ENCODE data around the gene IP6K3.

Gene IP6K3

DNA sequence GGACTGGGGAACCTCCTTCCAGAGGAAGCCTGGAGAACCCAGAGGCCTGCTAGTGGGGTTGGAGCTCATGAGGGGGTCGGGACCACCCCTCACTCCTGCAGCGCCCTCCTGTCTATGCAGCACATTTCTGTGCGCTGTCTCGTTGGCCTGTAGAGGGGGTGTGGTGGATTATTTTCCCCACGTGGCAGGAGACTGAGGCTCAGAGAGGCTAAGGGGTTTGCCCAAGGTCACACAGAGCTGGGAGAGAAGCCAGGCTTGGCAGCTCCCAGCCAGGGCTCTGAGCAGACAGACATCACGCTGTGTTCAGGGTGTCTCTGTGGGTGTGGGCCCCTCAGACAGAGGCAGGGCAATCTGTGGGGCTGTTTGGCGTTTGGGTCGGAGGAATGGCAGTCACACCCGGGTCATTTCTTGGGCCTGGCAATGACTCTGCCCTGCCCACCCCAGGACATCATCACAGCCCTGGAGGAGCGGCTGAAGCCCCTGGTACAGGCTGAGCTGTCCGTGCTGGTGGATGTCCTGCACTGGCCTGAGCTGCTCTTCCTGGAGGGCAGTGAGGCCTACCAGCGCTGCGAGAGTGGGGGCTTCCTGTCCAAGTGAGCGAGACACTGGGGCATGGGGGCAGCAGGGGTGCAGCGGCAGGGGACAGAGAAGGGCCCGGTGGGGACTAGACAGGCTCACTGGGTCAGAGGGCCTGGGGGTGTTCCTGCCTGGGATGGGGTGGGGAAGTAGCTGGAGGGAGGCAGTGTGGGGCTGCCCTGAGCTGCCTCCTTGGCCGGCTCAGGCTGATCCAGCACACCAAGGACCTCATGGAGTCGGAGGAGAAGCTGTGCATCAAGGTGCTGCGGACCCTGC, 62.9 kb downstream of the IP6K3 start:
- DNase-seq (ENCODE audit: low read depth): no peak
- H3K4me3 ChIP-seq (ENCODE audit: low read depth, low read length): no peak overlapping the region

DNA sequence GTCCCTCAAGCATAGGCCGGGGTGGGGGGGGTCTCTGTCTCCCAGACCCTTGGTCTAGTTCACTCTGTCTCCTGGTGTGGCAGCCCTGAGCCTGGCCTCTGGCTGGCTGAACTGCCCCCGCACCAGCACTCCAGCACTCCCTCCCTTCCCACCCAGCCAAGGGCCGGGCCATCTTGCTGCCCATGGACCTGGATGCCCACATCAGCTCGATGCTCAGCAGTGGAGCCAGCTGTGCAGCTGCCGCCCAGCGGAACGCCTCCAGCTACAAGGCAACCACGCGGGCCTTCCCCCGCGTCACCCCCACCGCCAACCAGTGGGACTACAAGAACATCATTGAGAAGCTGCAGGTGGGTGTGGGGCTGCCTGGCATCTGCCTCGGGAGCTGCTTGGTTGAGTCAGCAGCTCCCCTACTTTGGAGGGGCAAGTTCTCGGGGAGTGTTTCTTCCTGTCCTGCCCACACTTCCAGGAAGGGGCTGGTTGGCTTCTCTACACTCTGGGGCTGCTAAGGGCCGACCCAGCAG, 63.6 kb downstream of the IP6K3 start:
- H3K4me3 ChIP-seq (ENCODE audit: low read depth, low read length): no peak overlapping the region
- DNase-seq (ENCODE audit: low read depth): no peak

DNA sequence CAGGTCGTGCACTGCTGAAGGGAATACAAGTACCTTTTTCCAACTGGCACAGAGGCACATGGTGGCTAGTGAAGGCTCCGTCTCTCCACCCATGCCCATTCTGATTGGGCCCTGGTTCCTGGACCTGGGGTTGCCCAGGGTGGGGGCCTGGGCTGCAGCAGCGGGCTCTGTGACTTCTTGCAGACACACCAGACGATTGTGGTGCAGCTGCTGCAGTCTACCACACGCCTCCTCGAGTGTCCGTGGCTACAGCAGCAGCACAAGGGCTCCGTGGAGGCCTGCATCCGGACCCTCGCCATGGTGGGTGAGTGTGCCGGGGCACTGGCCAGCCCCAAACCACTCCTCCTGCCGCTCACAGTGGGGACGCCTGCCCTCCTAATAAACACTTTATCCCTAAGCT, 64.4 kb downstream of the IP6K3 start:
- H3K4me3 ChIP-seq (ENCODE audit: low read depth, low read length): no peak overlapping the region
- DNase-seq (ENCODE audit: low read depth): no peak

DNA sequence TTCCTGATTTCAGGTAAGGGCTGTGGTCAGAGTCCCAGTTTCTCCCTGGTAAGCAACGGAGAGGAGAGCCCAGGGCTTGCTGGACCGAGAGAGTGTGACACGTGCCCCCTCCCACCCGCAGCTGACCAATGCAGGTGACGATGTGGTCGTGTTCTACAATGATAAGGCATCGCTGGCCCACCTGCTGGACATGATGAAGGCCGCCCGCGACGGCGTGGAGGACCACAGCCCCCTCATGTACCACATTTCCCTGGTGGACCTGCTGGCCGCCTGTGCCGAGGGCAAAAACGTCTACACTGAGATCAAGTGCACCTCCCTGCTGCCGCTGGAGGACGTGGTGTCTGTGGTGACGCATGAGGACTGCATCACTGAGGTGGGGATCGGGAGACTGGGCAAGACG, 66.9 kb downstream of the IP6K3 start:
- no peak overlapping the region for H3K4me3 ChIP-seq (ENCODE audit: low read depth, low read length)
- no peak for DNase-seq (ENCODE audit: low read depth)

DNA sequence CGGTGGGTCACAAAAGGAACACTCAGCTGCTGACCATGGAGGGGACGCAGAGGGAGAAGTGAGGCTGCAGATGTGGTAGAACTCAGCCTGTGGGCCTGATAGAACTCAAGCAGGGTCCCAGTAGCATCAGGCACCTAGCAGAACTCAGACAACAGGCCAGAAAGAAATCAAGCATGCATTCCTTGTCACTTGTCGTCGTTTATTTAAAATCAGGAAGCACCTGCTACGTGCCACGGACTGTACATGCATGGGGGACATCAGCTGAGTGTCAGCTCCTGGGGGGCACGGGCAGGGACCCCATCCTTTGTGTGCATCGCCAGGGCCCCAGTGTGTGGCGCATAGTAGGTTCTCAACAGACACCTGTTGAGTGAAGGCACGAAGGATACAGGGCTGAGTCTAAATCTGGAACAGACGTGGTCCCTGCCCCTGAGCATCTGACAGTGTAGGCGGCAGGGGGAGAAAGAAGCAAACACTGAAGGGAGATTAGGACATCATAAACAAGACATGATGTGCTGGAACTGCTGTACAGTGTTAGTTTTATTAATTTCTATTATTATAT, 67.7 kb downstream of the IP6K3 start:
- no peak overlapping the region for H3K4me3 ChIP-seq (ENCODE audit: low read depth, low read length)
- DNase-seq (ENCODE audit: low read depth): no peak

DNA sequence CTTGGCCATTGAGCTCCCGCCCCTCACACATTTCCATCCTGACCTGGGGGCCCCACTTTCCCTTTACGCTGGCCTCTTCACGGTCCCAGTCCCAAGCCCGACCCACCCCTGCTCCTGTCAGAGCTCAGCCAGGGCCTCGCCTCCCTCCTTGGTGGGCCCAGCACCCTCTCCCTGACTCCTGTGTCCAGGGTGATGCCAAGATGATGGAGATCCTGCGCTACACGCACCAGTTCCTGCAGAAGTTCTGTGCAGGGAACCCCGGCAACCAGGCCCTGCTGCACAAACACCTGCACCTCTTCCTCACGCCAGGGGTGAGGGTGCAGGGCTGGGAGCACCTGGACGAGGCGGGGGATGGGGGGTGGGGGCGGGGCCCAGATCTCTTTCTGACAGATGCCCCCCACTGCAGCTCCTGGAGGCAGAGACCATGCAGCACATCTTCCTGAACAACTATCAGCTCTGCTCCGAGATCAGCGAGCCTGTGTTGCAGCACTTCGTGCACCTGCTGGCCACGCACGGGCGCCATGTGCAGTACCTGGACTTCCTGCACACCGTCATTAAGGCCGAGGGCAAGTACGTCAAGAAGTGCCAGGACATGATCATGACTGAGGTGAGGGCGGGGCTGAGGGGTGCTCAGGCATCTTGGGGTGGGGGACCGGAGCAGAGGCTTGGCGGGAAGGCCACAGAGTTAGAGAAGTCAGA, 68.3 kb downstream of the IP6K3 start:
- DNase-seq (ENCODE audit: low read depth): no peak

DNA sequence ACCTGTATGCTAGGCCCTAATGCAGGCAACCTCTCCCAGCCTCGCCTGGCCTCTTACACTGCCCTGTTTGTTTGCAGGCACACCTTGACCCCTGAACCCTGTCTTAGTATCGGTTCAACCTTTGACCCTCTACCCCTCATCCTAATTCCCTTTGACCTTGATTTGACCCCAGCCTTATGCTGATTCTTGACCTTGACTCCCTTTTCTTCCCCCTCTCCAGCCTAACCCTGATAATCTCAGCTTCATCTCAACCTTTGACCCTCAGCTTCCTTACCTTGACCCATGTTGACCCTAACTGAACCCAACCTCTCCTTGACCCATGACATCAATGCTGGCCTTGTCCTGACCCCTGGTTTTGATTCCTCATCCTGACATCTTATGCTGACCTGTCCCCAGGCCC, 69.0 kb downstream of the IP6K3 start:
- no peak for DNase-seq (ENCODE audit: low read depth)
- H3K4me3 ChIP-seq (ENCODE audit: low read depth, low read length): no peak overlapping the region

More for the DNA sequence above, 68.3 kb downstream of the IP6K3 start:
- no peak overlapping the region for H3K4me3 ChIP-seq (ENCODE audit: low read depth, low read length)

DNA sequence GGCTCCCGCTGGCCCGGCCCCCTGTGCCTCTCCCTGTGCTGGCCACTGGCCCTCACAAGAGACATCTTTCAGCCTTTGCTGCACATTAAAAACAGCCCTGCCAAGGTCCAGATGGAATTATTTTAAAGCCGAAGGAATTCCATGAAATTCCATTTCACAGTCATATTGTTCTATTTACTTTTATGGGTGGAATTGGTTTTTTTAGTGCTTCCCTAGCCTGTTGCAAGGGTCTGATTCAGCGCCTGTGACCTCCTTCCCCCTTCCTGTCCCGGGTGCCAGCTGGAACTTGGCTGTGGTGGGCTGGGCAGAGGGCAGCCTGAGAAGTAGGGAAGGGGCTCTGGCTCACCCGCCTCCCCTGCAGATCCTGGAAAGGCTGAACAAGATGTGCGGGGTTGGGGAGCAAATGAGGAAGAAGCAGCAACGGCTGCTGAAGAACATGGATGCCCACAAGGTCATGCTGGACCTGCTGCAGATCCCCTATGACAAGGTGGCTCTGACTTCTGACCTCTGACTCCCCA, 69.5 kb downstream of the IP6K3 start:
- H3K4me3 ChIP-seq (ENCODE audit: low read depth, low read length): no peak overlapping the region
- DNase-seq (ENCODE audit: low read depth): no peak

DNA sequence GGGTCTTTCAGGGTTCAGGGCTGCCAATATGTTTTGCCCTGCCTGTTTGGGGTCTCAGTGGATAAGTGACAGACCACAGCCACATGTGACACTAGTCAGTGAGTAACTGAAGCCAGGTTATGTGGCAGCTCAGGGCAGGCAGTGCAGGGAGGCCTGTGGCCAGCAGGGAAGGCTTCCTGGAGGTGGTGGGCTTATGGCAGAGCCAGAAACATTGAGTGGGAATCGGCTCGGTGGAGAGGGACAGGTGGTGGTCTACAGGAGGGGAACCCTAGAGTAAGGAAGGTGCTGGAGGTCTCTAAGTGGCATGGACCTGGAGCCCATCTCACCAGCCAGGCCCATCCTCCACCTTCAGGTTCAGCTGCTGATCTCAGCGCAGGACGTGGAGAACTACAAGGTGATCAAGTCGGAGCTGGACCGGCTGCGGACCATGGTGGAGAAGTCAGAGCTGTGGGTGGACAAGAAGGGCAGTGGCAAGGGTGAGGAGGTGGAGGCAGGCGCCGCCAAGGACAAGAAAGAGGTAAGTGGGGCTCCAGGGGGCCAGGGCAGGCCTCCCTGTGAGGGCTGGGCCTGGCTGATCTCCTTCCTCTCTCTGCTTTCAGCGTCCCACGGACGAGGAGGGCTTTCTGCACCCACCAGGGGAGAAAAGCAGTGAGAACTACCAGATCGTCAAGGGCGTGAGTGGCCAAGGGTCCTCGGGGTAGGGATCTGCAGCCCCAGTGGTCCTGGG, 70.1 kb downstream of the IP6K3 start:
- no peak for DNase-seq (ENCODE audit: low read depth)
- H3K4me3 ChIP-seq (ENCODE audit: low read depth, low read length): no peak overlapping the region

DNA sequence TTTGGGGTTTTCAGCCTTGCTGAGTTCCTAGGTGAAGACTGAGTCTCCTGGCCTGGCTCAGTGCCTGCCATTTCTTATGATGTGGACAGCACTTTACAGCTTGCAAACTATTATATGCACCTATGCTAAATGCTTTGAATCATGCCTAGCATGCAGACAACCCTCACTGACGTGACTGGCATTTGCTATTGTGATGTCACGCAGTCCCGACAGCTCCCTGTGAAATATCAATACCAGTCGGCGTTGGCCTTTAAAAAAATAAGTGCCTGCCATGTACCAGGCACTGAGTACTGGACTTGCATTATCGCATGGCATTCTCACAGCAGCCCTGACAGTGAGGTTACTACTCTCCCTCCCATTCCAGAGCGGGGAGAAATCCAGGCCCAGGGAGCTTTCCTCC, 70.7 kb downstream of the IP6K3 start:
- DNase-seq (ENCODE audit: low read depth): no peak
- H3K4me3 ChIP-seq (ENCODE audit: low read depth, low read length): no peak overlapping the region

DNA sequence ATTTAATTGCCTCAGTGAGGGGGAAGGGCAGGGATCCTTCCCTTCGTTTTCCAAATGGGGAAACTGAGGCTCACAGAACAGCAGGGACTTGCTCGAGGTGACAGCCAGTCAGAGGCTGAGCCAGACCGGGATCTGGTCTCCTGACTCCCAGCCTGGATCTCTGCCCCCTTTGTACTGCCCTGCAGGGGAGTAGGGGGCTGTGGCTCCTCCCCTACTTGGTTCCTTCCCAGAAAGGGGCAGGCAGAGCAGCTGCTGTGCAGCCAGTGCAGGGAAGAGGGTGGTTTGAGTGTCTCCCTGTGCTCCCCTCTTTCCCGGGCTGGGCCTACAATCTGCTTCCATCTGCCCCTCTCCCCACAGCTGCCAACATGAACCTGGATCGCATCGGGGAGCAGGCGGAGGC, 72.9 kb downstream of the IP6K3 start:
- no peak for DNase-seq (ENCODE audit: low read depth)
- H3K4me3 ChIP-seq (ENCODE audit: low read depth, low read length): no peak overlapping the region

DNA sequence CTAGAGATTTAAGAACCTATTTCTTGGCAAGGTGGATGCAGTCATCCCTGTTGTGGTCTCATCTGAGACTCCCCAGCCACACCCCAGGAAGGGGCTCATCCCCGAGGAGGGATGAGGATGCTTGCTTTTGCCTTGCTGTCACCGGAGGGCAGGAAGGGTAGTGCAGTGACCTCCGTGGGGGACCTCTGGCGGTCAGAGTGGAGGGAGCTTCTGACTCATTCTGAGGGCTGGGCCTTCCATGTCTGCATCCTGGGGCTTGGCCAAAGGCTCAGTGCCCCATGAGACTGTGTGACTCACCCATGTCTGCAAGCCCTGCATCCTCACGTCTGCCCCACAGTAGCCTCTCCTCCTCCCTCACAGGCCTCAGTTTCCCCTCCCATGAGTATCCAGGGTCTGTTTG, 73.9 kb downstream of the IP6K3 start:
- H3K4me3 ChIP-seq (ENCODE audit: low read depth, low read length): no peak overlapping the region

DNA sequence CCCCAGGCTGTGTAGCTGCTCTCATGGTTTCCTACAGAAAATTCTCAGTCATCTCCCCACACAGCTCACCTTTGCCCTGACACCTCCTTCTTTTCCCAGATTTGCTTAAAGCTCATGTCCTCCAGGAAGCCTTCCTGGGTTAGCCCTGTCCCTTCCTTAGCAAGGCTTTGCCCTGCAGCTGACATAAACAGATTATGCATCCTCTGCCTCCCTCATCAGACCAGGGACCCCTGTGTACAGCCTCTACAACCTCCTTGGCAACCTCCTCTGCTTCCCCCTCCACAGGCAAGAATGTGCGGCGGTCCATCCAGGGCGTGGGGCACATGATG, 75.0 kb downstream of the IP6K3 start:
- DNase-seq (ENCODE audit: low read depth): no peak
- no peak overlapping the region for H3K4me3 ChIP-seq (ENCODE audit: low read depth, low read length)

More for the DNA sequence above, 73.9 kb downstream of the IP6K3 start:
- DNase-seq (ENCODE audit: low read depth): peak; percentile 86

All from skeletal muscle cell (primary cell).